Kidney (tissue), 14 donors: ENCODE results near the gene SCARB2. TPM values are rescaled to one million over a fixed set of nuclear protein-coding genes. Genes with fewer than 3 reads are reported as not detected.

Experiments used
- DNase-seq, 5 donors: peaks; one replicate each; pipeline ENCODE4 v3.0.0-alpha.2; 2013 to 2020
- FAIRE-seq: peaks from 2 replicates; lab custom pipeline; 2012; peaks lifted over from hg19 to GRCh38; lab: Jason Lieb, UNC
- H3K27ac ChIP-seq, 2 donors: one replicate each; pipeline ENCODE4 v1.7.0; 2013; ENCODE audit warnings: low read depth in 2 of 2, low read length in 2 of 2, inconsistent platforms in 1 of 2
- H3K27me3 ChIP-seq: one replicate; pipeline ENCODE4 v1.7.1; 2013; ENCODE audit warnings: low read length, inconsistent platforms; ENCODE audit not compliant: control insufficient read depth, insufficient read depth
- H3K36me3 ChIP-seq, 3 donors: one replicate each; pipeline versions ENCODE4 v1.7.0 to v1.7.1; 2013; ENCODE audit warnings: low read length in 3 of 3, control low read depth in 1 of 3, inconsistent platforms in 1 of 3; ENCODE audit not compliant: insufficient read depth in 3 of 3, control insufficient read depth in 2 of 3
- H3K4me1 ChIP-seq, 3 donors: one replicate each; pipeline versions ENCODE4 v1.7.0 to v1.7.1; 2013; ENCODE audit warnings: low read length in 3 of 3, inconsistent platforms in 1 of 3, low read depth in 1 of 3; ENCODE audit not compliant: control insufficient read depth in 2 of 3, insufficient read depth in 2 of 3
- H3K4me3 ChIP-seq, 3 donors: one replicate each; pipeline versions ENCODE4 v1.7.0 to v1.8.1; 2013; ENCODE audit warnings: low read length in 3 of 3, control low read depth in 1 of 3, inconsistent platforms in 1 of 3
- H3K9ac ChIP-seq, 3 donors: one replicate each; pipeline versions ENCODE4 v1.7.0 to v1.7.1; 2013; ENCODE audit warnings: low read length in 3 of 3, control low read depth in 1 of 3, inconsistent platforms in 1 of 3
- H3K9me3 ChIP-seq, 3 donors: one replicate each; pipeline versions ENCODE4 v1.7.0 to v1.7.1; 2013; ENCODE audit warnings: low read length in 3 of 3, control low read depth in 1 of 3, inconsistent platforms in 1 of 3; ENCODE audit not compliant: control insufficient read depth in 2 of 3, insufficient read depth in 1 of 3
- intact Hi-C: fragments of 100-400 bp; cut with DNase I; formaldehyde crosslinking; loops from one replicate; pipeline ENCODE4 v1.11.1; 2022
- polyA plus RNA-seq: library from polyadenylated mRNA; stranded (reverse); fragments of 350-450 nt; fragmentation: Illumina TruSeq; extraction: RNeasy Lipid Tissue Mini Kit (QIAGEN cat#74804); gene quantifications from one replicate; pipeline ENCODE4 v1.2.3, GENCODE V29; 2014; ENCODE audit warnings: low read depth, low replicate concordance; ENCODE audit not compliant: insufficient read depth
- total RNA-seq: library from RNA; stranded (reverse); fragmentation: NEBNext Ultra II Directional; extraction: Animal tissue kit (Norgen Biotek cat#: 25700); gene quantifications from one replicate; pipeline ENCODE4 v1.2.1, GENCODE V29; 2021
- TF ChIP-seq, protein P1 (sequence below): IDR thresholded peaks from 3 replicates; pipeline ENCODE4 v1.5.1; 2012; ENCODE audit warnings: mild to moderate bottlenecking, moderate library complexity, borderline replicate concordance; ENCODE audit not compliant: insufficient read depth; ENCODE audit errors: extremely low read depth
- donor health status: control.
- donor health status: control.
- donor health status: control.
- donor health status: control.
- donor health status: control.
- donor health status: DM: yes; HTN: yes; CAD: no.
- donor health status: Normal renal cell carcinoma (clear cell type).

The SCARB2 gene
- total and polyA plus RNA-seq, 2 donors from 2014 or later = 75.5 to 151 TPM

DNA sequence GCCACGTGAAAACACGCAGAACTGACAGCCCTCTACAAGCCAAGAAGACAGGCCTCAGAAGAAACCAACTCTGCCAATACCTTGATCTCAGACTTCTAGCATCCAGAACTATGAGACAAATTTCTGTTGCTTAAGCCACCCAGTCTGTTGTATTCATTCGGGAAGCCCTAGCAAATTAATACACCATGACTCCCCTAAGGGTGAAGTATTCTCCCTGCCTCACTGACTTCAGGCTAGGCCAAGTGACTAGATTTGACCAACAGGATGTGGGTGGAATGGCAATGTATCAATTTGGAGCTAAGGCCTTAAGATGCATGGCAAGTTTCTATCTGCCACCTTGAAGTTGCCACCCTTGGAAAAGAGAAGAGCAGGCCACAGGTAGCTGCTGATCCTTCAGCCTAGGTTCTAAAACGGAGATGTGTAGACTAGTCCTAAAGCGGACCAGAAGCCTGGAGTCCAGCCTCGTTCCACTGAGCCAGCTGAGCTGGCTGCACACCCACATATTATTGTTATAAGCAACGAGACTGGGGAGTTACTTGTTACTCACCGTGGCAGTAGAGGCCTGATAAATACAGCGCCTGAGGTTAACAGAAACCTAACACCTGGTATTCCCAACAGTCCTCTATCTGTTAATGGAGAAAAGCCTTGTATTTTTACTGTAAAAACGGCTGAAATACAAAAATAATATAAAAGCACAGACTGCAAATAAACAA lies 16.4 kb downstream of the SCARB2 start:
- intact Hi-C loops = no loop called here
- peaks cover 2 to 7% (median 5%) of the 10 kb centered on the region in 3 donors for H3K36me3 ChIP-seq
- TF ChIP-seq, protein P1, sequence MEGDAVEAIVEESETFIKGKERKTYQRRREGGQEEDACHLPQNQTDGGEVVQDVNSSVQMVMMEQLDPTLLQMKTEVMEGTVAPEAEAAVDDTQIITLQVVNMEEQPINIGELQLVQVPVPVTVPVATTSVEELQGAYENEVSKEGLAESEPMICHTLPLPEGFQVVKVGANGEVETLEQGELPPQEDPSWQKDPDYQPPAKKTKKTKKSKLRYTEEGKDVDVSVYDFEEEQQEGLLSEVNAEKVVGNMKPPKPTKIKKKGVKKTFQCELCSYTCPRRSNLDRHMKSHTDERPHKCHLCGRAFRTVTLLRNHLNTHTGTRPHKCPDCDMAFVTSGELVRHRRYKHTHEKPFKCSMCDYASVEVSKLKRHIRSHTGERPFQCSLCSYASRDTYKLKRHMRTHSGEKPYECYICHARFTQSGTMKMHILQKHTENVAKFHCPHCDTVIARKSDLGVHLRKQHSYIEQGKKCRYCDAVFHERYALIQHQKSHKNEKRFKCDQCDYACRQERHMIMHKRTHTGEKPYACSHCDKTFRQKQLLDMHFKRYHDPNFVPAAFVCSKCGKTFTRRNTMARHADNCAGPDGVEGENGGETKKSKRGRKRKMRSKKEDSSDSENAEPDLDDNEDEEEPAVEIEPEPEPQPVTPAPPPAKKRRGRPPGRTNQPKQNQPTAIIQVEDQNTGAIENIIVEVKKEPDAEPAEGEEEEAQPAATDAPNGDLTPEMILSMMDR = no peak
- FAIRE-seq (no peak), DNase-seq (no peak)
- peak overlapping the region; percentile 16 to 54 for H3K27ac ChIP-seq
- H3K9ac ChIP-seq = no peak overlapping the region
- H3K4me3 ChIP-seq = no peak overlapping the region
- no peaks in the 10 kb centered on the region for H3K9me3 ChIP-seq
- peaks cover 27 to 58% (median 46%) of the 10 kb centered on the region in 3 donors for H3K4me1 ChIP-seq
- H3K27me3 ChIP-seq = no peaks in the 10 kb centered on the region

DNA sequence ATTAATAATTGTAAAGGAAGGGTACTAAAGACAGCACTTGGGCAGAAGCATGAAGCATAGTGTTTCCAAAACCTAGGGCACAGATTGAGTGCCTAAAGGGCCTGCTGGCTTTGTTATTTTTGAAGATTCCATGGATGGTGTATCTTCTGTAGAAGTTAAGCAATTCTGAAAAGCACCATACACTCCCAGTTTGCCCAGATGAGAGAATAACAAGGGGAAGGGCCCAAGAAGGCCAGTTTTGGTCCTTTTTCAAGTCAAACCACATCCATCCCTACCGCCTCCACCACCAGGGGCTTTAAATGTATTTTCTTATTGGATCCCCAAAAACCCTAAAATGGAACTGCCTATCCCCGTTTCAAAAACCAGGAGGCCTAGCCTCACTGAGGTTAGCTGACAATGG lies 17.2 kb downstream of the SCARB2 start:
- Histone ChIP-seq H3K27ac (peak overlapping the region in 1 of 2 donors; percentile 54), H3K36me3 (peaks cover 3 to 7% (median 5%) of the 10 kb centered on the region in 3 donors), H3K9me3 (no peaks in the 10 kb centered on the region), H3K9ac (no peak overlapping the region), H3K4me3 (no peak overlapping the region), H3K4me1 (peaks cover 27 to 55% (median 46%) of the 10 kb centered on the region in 3 donors), H3K27me3 (no peaks in the 10 kb centered on the region)
- DNase-seq (no peak), FAIRE-seq (no peak)
- intact Hi-C loops = no loop called here
- TF ChIP-seq, protein P1 = no peak

DNA sequence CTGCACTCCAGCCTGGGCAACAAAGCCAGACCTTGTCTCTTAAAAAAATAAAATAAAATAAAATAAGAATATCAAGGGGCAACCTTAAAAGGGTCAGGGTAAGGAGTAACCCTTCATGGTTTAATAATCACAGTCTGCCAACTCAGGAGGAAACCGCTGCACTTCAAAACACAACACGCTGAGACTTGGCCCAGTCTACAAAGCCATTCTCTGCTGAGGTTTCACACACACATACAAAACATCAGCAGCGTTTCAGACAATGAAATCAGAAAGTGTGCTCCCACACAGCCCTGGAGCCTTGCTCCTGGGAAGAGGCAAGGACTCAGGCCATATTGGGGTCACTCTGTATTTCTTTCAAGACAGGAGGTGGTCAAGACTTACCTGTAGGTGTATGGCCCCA lies 18.3 kb downstream of the SCARB2 start:
- no peak overlapping the region for H3K9ac ChIP-seq
- H3K4me1 ChIP-seq = peaks cover 27 to 44% (median 40%) of the 10 kb centered on the region in 3 donors
- no peak overlapping the region for H3K4me3 ChIP-seq
- H3K27me3 ChIP-seq = no peaks in the 10 kb centered on the region
- peak overlapping the region in 1 of 2 donors; percentile 14 for H3K27ac ChIP-seq
- FAIRE-seq = no peak
- peaks cover 3 to 7% (median 5%) of the 10 kb centered on the region in 3 donors for H3K36me3 ChIP-seq
- intact Hi-C loops = no loop called here
- DNase-seq = peak in 1 of 5 donors; percentile 19
- H3K9me3 ChIP-seq = no peaks in the 10 kb centered on the region
- TF ChIP-seq, protein P1 = no peak
